Neural cell (in vitro differentiated cells): ENCODE data around the gene BSN. TPM values are rescaled to one million over a fixed set of nuclear protein-coding genes. Genes with fewer than 3 reads are reported as not detected.

ENCODE experiments used
- H2AFZ ChIP-seq: fragments of 200-600, 300-800 bp; sonication (generic), shearing (Covaris generic); 2 replicates; pipeline ENCODE4 v1.6.0; 2014; ENCODE audit warnings: low read depth, mild to moderate bottlenecking, antibody characterized with exemption, low read length, moderate library complexity
- H3F3A ChIP-seq: fragments of 200-600 bp; shearing (Covaris generic); 2 replicates; pipeline ENCODE4 v1.6.1; 2016; ENCODE audit warnings: mild to moderate bottlenecking, moderate library complexity, mixed read lengths, antibody characterized with exemption, low read length; ENCODE audit not compliant: insufficient read depth, poor library complexity, severe bottlenecking
- H3K27ac ChIP-seq: fragments of 200-600, 300-800 bp; sonication (generic), shearing (Covaris generic); 2 replicates; pipeline ENCODE4 v1.5.1; 2014; ENCODE audit warnings: mild to moderate bottlenecking, low read length, moderate library complexity
- H3K27me3 ChIP-seq: fragments of 300-800, 200-600 bp; sonication (generic), shearing (Covaris generic); 2 replicates; pipeline ENCODE4 v1.6.0; 2014; ENCODE audit warnings: mild to moderate bottlenecking, low read depth, low read length, moderate library complexity; ENCODE audit not compliant: insufficient read depth
- H3K36me3 ChIP-seq: fragments of 300-800, 200-600 bp; sonication (generic), shearing (Covaris generic); 2 replicates; pipeline ENCODE4 v1.5.1; 2014; ENCODE audit warnings: mild to moderate bottlenecking, antibody characterized with exemption, low read length, moderate library complexity; ENCODE audit not compliant: insufficient read depth
- H3K4me2 ChIP-seq: fragments of 300-800, 200-600 bp; sonication (generic), shearing (Covaris generic); 2 replicates; pipeline ENCODE4 v1.6.0; 2014; ENCODE audit warnings: mild to moderate bottlenecking, low read length
- H3K4me3 ChIP-seq: fragments of 300-800, 200-600 bp; sonication (generic), shearing (Covaris generic); 2 replicates; pipeline ENCODE4 v1.5.1; 2014; ENCODE audit warnings: mild to moderate bottlenecking, low read length, moderate library complexity
- H3K79me2 ChIP-seq: fragments of 200-600 bp; shearing (Covaris generic); replicated peaks from 2 replicates; pipeline ENCODE4 v1.6.0; 2014; ENCODE audit warnings: mild to moderate bottlenecking, low read length, moderate library complexity; ENCODE audit not compliant: insufficient read depth
- H3K9ac ChIP-seq: fragments of 300-800, 200-600 bp; sonication (generic), shearing (Covaris generic); 2 replicates; pipeline ENCODE4 v1.6.1; 2016; ENCODE audit warnings: mild to moderate bottlenecking, low read length, mixed read lengths
- H3K9me2 ChIP-seq: fragments of 200-600 bp; shearing (Covaris generic); 2 replicates; pipeline ENCODE4 v1.6.1; 2016; ENCODE audit warnings: mild to moderate bottlenecking, low read length, mixed read lengths; ENCODE audit not compliant: insufficient read depth
- H3K9me3 ChIP-seq: fragments of 200-600, 300-800 bp; sonication (generic), shearing (Covaris generic); 2 replicates; pipeline ENCODE4 v1.6.1; 2016; ENCODE audit warnings: mild to moderate bottlenecking, mixed run types, low read length, moderate library complexity, mixed read lengths
- H4K20me1 ChIP-seq: fragments of 200-600 bp; shearing (Covaris generic); 2 replicates; pipeline ENCODE4 v1.6.1; 2016; ENCODE audit warnings: mild to moderate bottlenecking, mixed run types; ENCODE audit not compliant: insufficient read depth
- CTCF ChIP-seq: fragments of 450-650 bp; IDR thresholded peaks from 2 replicates; pipeline ENCODE4 v1.5.1; 2014; ENCODE audit warnings: antibody characterized with exemption, mild to moderate bottlenecking, moderate library complexity; ENCODE audit not compliant: poor library complexity, severe bottlenecking
- EP300 ChIP-seq: fragments of 450-650 bp; conservative IDR thresholded peaks from 2 replicates; pipeline ENCODE4 v1.6.1; 2014; ENCODE audit warnings: antibody characterized with exemption, mild to moderate bottlenecking, moderate library complexity; ENCODE audit not compliant: poor library complexity, severe bottlenecking
- EZH2 ChIP-seq: fragments of 200-600, 300-800 bp; shearing (Covaris generic), sonication (generic); IDR thresholded peaks from 2 replicates; pipeline ENCODE4 v1.6.1; 2014; ENCODE audit warnings: antibody characterized with exemption, low read length, borderline replicate concordance, mild to moderate bottlenecking; ENCODE audit not compliant: insufficient read depth, poor library complexity, severe bottlenecking
- MXI1 ChIP-seq: fragments of 450-650 bp; conservative IDR thresholded peaks from 2 replicates; pipeline ENCODE4 v1.6.1; 2014; ENCODE audit warnings: antibody characterized with exemption, mild to moderate bottlenecking; ENCODE audit not compliant: poor library complexity, severe bottlenecking
- POLR2AphosphoS5 ChIP-seq: IDR thresholded peaks from 2 replicates; pipeline ENCODE4 v1.6.1; 2012
- RAD21 ChIP-seq: fragments of 450-650 bp; conservative IDR thresholded peaks from 2 replicates; pipeline ENCODE4 v1.6.1; 2014; ENCODE audit warnings: antibody characterized with exemption, mild to moderate bottlenecking, moderate library complexity
- SMC3 ChIP-seq: fragments of 450-650 bp; conservative IDR thresholded peaks from 2 replicates; pipeline ENCODE4 v1.6.1; 2014; ENCODE audit warnings: antibody characterized with exemption, mild to moderate bottlenecking, moderate library complexity; ENCODE audit not compliant: poor library complexity
- TAF1 ChIP-seq: IDR thresholded peaks from 2 replicates; pipeline ENCODE4 v1.6.1; 2012; ENCODE audit warnings: low read depth
- polyA plus RNA-seq: library from polyadenylated mRNA; depleted of rRNA; stranded (reverse); fragments of >200 nt; gene quantifications from 2 replicates; pipeline ENCODE4 v1.2.3, GENCODE V29; 2014
- TF ChIP-seq, protein P1 (sequence below): IDR thresholded peaks from 2 replicates; pipeline ENCODE4 v1.6.1; 2012; ENCODE audit warnings: borderline replicate concordance

The BSN gene
- polyA plus RNA-seq, 1 donor from 2014 or later = 2.0 TPM

DNA sequence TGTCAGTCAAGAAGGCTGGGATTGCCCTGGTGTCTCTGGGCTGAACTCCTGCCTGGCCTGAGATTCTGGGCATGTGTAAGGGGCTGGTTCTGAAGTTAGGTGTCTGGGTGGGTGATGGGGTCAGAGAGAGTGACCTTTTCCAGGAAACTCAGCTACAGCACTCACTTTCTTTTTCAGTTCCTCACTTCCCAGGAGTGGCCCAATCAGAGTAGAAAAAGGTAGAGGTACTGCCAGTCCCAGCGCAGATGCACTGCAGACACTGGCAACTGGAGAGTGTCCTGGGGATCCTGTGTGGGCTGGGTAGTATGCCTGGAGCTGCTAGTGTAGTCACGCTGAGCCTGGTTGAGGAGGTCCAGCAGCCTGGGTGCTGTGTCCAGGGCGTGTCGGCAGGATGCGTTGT, 73.4 kb downstream of the BSN start:
- Histone ChIP-seq H3K4me3 (no peak overlapping the region), H3K9ac (no peak overlapping the region), H3K27me3 (no peaks in the 10 kb centered on the region), H4K20me1 (no peaks in the 10 kb centered on the region), H3K9me3 (no peaks in the 10 kb centered on the region), H3K79me2 (no peaks in the 10 kb centered on the region), H3K9me2 (no peaks in the 10 kb centered on the region), H3K36me3 (peaks cover 4% of the 10 kb centered on the region), H3F3A (no peaks in the 10 kb centered on the region), H2AFZ (no peak overlapping the region), H3K27ac (no peak overlapping the region), H3K4me2 (no peak overlapping the region)
- TF ChIP-seq, protein P1, sequence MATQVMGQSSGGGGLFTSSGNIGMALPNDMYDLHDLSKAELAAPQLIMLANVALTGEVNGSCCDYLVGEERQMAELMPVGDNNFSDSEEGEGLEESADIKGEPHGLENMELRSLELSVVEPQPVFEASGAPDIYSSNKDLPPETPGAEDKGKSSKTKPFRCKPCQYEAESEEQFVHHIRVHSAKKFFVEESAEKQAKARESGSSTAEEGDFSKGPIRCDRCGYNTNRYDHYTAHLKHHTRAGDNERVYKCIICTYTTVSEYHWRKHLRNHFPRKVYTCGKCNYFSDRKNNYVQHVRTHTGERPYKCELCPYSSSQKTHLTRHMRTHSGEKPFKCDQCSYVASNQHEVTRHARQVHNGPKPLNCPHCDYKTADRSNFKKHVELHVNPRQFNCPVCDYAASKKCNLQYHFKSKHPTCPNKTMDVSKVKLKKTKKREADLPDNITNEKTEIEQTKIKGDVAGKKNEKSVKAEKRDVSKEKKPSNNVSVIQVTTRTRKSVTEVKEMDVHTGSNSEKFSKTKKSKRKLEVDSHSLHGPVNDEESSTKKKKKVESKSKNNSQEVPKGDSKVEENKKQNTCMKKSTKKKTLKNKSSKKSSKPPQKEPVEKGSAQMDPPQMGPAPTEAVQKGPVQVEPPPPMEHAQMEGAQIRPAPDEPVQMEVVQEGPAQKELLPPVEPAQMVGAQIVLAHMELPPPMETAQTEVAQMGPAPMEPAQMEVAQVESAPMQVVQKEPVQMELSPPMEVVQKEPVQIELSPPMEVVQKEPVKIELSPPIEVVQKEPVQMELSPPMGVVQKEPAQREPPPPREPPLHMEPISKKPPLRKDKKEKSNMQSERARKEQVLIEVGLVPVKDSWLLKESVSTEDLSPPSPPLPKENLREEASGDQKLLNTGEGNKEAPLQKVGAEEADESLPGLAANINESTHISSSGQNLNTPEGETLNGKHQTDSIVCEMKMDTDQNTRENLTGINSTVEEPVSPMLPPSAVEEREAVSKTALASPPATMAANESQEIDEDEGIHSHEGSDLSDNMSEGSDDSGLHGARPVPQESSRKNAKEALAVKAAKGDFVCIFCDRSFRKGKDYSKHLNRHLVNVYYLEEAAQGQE = no peak
- TF ChIP-seq EZH2 (no peak), RAD21 (no peak), POLR2AphosphoS5 (no peak), CTCF (no peak), MXI1 (no peak), SMC3 (no peak), EP300 (no peak), TAF1 (no peak)

DNA sequence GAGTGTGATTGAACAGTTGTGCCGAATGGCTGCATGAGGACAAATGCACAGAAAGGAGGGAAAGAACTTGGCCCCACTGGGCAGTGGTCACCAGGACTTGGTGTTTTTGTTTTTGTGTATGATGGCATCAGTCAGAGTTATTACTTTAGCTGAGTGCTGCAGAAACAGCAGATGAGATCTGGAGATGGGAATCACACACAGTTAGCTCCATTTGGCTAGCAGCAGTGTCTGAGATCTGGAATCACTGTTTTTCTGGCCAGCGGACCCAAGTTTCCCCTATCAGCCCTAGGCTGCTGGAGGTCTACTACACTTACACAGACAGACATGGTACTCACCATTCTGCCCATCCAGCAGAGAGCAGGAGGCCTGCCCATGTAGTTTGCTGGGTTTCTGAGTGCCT, 74.0 kb downstream of the BSN start:
- H3K36me3 ChIP-seq = peaks cover 4% of the 10 kb centered on the region

More for the DNA sequence above, 74.0 kb downstream of the BSN start:
- Histone ChIP-seq H3K27ac (no peak overlapping the region), H4K20me1 (no peaks in the 10 kb centered on the region), H3K4me2 (no peak overlapping the region), H3K9ac (no peak overlapping the region), H3K9me3 (no peaks in the 10 kb centered on the region), H3K27me3 (no peaks in the 10 kb centered on the region), H3K79me2 (no peaks in the 10 kb centered on the region), H3K4me3 (no peak overlapping the region), H3K9me2 (no peaks in the 10 kb centered on the region), H2AFZ (no peak overlapping the region), H3F3A (no peaks in the 10 kb centered on the region)
- no peak for TF ChIP-seq POLR2AphosphoS5
- TF ChIP-seq RAD21 = no peak
- TF ChIP-seq EZH2 = no peak
- no peak for TF ChIP-seq SMC3
- TF ChIP-seq, protein P1 = no peak
- TF ChIP-seq EP300 = no peak
- no peak for TF ChIP-seq CTCF
- no peak for TF ChIP-seq TAF1
- TF ChIP-seq MXI1 = no peak
